Renal pelvis (tissue), 4 donors: ENCODE data around the gene STK25. TPM values are rescaled to one million over a fixed set of nuclear protein-coding genes. Genes with fewer than 3 reads are reported as not detected.
"Not testable (repeated sequence)": the region's sequence is repeated elsewhere in the genome, so short reads cannot be mapped to it uniquely, and the experiment has no call there.

Experiments used
- DNase-seq: peaks from one replicate; pipeline ENCODE4 v3.0.0-alpha.2; 2013
- polyA plus RNA-seq, 3 donors: library from polyadenylated mRNA; unstranded; fragments of 120-200 nt; gene quantifications; one replicate each; pipeline ENCODE4 v1.2.1, GENCODE V29; 2013; ENCODE audit not compliant: insufficient read length in 3 of 3

STK25 gene
- polyA plus RNA-seq, 3 donors = 204 to 240 (median 217) TPM

- DNase-seq = no peak
Measured at GRCh38 chr2:241542278-241542605, 33.9 kb upstream of the STK25 start.

- DNase-seq = no peak
Measured at GRCh38 chr2:241541564-241542277, 33.3 kb upstream of the STK25 start.

- DNase-seq = no peak
Measured at GRCh38 chr2:241540771-241541561, 32.6 kb upstream of the STK25 start.

- DNase-seq = no peak
Measured at GRCh38 chr2:241540401-241540770, 32.0 kb upstream of the STK25 start.

GRCh38 chr2:241539616-241540374 lies 31.4 kb upstream of the STK25 start:
- DNase-seq = no peak

- no peak for DNase-seq
Measured at GRCh38 chr2:241538838-241539615, 30.6 kb upstream of the STK25 start.

GRCh38 chr2:241535871-241536655 lies 27.7 kb upstream of the STK25 start:
- no peak for DNase-seq

GRCh38 chr2:241534701-241535375 lies 26.5 kb upstream of the STK25 start:
- DNase-seq = no peak

- DNase-seq = no peak
Measured at GRCh38 chr2:241534293-241534692, 25.9 kb upstream of the STK25 start.

GRCh38 chr2:241532733-241533601 lies 24.6 kb upstream of the STK25 start:
- no peak for DNase-seq

GRCh38 chr2:241532168-241532567 lies 23.8 kb upstream of the STK25 start:
- DNase-seq = no peak

- DNase-seq = no peak
Measured at GRCh38 chr2:241531161-241531722, 22.9 kb upstream of the STK25 start.

- no peak for DNase-seq
Measured at GRCh38 chr2:241530571-241530970, 22.2 kb upstream of the STK25 start.

GRCh38 chr2:241525818-241526780 lies 17.7 kb upstream of the STK25 start:
- DNase-seq = not testable (repeated sequence)

GRCh38 chr2:241522477-241522876 lies 14.1 kb upstream of the STK25 start:
- DNase-seq = no peak

GRCh38 chr2:241519669-241520068 lies 11.3 kb upstream of the STK25 start:
- DNase-seq = no peak

- no peak for DNase-seq
Measured at GRCh38 chr2:241517297-241517696, 8.9 kb upstream of the STK25 start.

GRCh38 chr2:241516520-241516965 lies 8.2 kb upstream of the STK25 start:
- no peak for DNase-seq
